ENCODE data around the gene SCNN1B.

DNA sequence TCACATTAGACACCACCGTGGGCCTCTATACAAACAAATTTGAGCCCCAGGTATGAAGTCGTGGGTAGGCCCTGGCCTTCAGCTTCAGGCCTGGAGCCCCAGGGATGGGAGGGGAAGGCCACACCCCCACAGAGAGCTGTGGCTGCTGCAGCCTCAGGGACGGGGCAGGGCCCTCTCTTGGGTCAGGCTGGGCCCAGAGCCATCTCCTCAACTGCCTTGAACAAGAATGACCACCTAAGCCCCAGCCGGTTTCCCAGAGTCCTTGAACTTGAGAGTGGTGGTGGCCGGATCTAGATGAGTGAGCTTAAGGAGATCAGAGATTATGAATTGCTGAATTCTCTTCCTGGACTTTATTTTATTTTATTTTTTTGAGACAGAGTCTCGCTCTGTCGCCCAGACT is 18.6 kb downstream of the SCNN1B start:
- TF ChIP-seq, protein P1, sequence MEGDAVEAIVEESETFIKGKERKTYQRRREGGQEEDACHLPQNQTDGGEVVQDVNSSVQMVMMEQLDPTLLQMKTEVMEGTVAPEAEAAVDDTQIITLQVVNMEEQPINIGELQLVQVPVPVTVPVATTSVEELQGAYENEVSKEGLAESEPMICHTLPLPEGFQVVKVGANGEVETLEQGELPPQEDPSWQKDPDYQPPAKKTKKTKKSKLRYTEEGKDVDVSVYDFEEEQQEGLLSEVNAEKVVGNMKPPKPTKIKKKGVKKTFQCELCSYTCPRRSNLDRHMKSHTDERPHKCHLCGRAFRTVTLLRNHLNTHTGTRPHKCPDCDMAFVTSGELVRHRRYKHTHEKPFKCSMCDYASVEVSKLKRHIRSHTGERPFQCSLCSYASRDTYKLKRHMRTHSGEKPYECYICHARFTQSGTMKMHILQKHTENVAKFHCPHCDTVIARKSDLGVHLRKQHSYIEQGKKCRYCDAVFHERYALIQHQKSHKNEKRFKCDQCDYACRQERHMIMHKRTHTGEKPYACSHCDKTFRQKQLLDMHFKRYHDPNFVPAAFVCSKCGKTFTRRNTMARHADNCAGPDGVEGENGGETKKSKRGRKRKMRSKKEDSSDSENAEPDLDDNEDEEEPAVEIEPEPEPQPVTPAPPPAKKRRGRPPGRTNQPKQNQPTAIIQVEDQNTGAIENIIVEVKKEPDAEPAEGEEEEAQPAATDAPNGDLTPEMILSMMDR (IDR thresholded peaks at IDR 0.05; ENCODE audit: insufficient read depth, low read length, poor library complexity, severe bottlenecking): no peak
- TF ChIP-seq EZH2phosphoT487 (conservative IDR thresholded peaks at IDR 0.05; ENCODE audit: low read length): no peak
